PC-3 (cell line): ENCODE results near the gene HMCN1.

Experiments
- CTCF ChIP-seq: fragments of 300-600 bp; sonication (generic); conservative IDR thresholded peaks from 2 replicates; pipeline ENCODE4 v1.5.1; 2017; ENCODE audit warnings: antibody characterized with exemption, low read depth, mild to moderate bottlenecking, low read length
- EZH2 ChIP-seq: fragments of 300-600 bp; sonication (generic); IDR thresholded peaks from one replicate; pipeline ENCODE4 v1.6.1; 2017; ENCODE audit warnings: antibody characterized with exemption, mild to moderate bottlenecking, low read length; ENCODE audit not compliant: unreplicated experiment

- TF ChIP-seq CTCF (no peak), EZH2 (no peak)
Observed at GRCh38 chr1:185869590-185869989, 135.4 kb downstream of the HMCN1 start.
